Measurements from ENCODE around the gene KCNQ2.

KCNQ2 gene

GRCh38 chr20:63452341-63452740, 20.1 kb downstream of the KCNQ2 start:
- Histone ChIP-seq H3K27ac (ENCODE audit: low read depth, low read length) (no peak overlapping the region), H3F3A (ENCODE audit: control insufficient read depth, insufficient read depth) (no peaks in the 10 kb centered on the region), H3K79me2 (ENCODE audit: control insufficient read depth, low read length) (no peaks in the 10 kb centered on the region), H3K4me3 (ENCODE audit: low read length) (no peak overlapping the region), H3K9me2 (replicated peaks; ENCODE audit: control insufficient read depth, low read length) (no peaks in the 10 kb centered on the region), H3K27me3 (ENCODE audit: control insufficient read depth, low read length) (no peaks in the 10 kb centered on the region), H4K20me1 (ENCODE audit: control insufficient read depth, insufficient read depth, low read depth, low read length) (no peaks in the 10 kb centered on the region), H3K36me3 (ENCODE audit: control insufficient read depth, low read length) (no peaks in the 10 kb centered on the region), H3K4me1 (ENCODE audit: control insufficient read depth, low read length) (no peaks in the 10 kb centered on the region), H3K4me2 (ENCODE audit: low read length) (no peak overlapping the region), H3K9me3 (ENCODE audit: control insufficient read depth, insufficient read depth, low read length) (no peaks in the 10 kb centered on the region)
- TF ChIP-seq CTCF (IDR thresholded peaks at IDR 0.05; ENCODE audit: low read depth, low read length, poor library complexity, severe bottlenecking) (no peak), EZH2phosphoT487 (IDR thresholded peaks at IDR 0.05; ENCODE audit: borderline replicate concordance, low read length) (no peak)

- no peaks in the 10 kb centered on the region for H3K9me2 ChIP-seq (replicated peaks; ENCODE audit: control insufficient read depth, low read length)
- no peak for TF ChIP-seq CTCF (IDR thresholded peaks at IDR 0.05; ENCODE audit: low read depth, low read length, poor library complexity, severe bottlenecking)
- TF ChIP-seq EZH2phosphoT487 (IDR thresholded peaks at IDR 0.05; ENCODE audit: borderline replicate concordance, low read length): no peak
- no peak overlapping the region for H3K4me2 ChIP-seq (ENCODE audit: low read length)
- H3K4me1 ChIP-seq (ENCODE audit: control insufficient read depth, low read length): no peaks in the 10 kb centered on the region
- no peaks in the 10 kb centered on the region for H3F3A ChIP-seq (ENCODE audit: control insufficient read depth, insufficient read depth)
- H3K27me3 ChIP-seq (ENCODE audit: control insufficient read depth, low read length): no peaks in the 10 kb centered on the region
- H3K36me3 ChIP-seq (ENCODE audit: control insufficient read depth, low read length): no peaks in the 10 kb centered on the region
- no peaks in the 10 kb centered on the region for H3K9me3 ChIP-seq (ENCODE audit: control insufficient read depth, insufficient read depth, low read length)
- H3K4me3 ChIP-seq (ENCODE audit: low read length): no peak overlapping the region
- H3K79me2 ChIP-seq (ENCODE audit: control insufficient read depth, low read length): no peaks in the 10 kb centered on the region
- H4K20me1 ChIP-seq (ENCODE audit: control insufficient read depth, insufficient read depth, low read depth, low read length): no peaks in the 10 kb centered on the region
- H3K27ac ChIP-seq (ENCODE audit: low read depth, low read length): no peak overlapping the region
These were observed 20.6 kb downstream of the KCNQ2 start for GRCh38 chr20:63451821-63452220.

GRCh38 chr20:63449796-63450730, 22.4 kb downstream of the KCNQ2 start:
- Histone ChIP-seq H3K4me3 (ENCODE audit: low read length) (no peak overlapping the region), H3K27ac (ENCODE audit: low read depth, low read length) (no peak overlapping the region), H3K79me2 (ENCODE audit: control insufficient read depth, low read length) (no peaks in the 10 kb centered on the region), H3K4me2 (ENCODE audit: low read length) (no peak overlapping the region), H3K27me3 (ENCODE audit: control insufficient read depth, low read length) (no peaks in the 10 kb centered on the region), H3K4me1 (ENCODE audit: control insufficient read depth, low read length) (no peaks in the 10 kb centered on the region), H3K9me2 (replicated peaks; ENCODE audit: control insufficient read depth, low read length) (no peaks in the 10 kb centered on the region), H3K36me3 (ENCODE audit: control insufficient read depth, low read length) (no peaks in the 10 kb centered on the region), H4K20me1 (ENCODE audit: control insufficient read depth, insufficient read depth, low read depth, low read length) (no peaks in the 10 kb centered on the region), H3F3A (ENCODE audit: control insufficient read depth, insufficient read depth) (no peaks in the 10 kb centered on the region), H3K9me3 (ENCODE audit: control insufficient read depth, insufficient read depth, low read length) (peaks cover 3% of the 10 kb centered on the region; the same call in 1 of the 2 replicates)
- TF ChIP-seq CTCF (IDR thresholded peaks at IDR 0.05; ENCODE audit: low read depth, low read length, poor library complexity, severe bottlenecking) (no peak), EZH2phosphoT487 (IDR thresholded peaks at IDR 0.05; ENCODE audit: borderline replicate concordance, low read length) (no peak)
